K562 (cell line): ENCODE data around the gene NECAB2.

Source experiments
- GATA2 ChIP-seq: sonication (generic); formaldehyde crosslinking; IDR thresholded peaks from 2 replicates; pipeline ENCODE4 v1.4.0; 2020; ENCODE audit warnings: mild to moderate bottlenecking, missing genetic modification reagents
- HMG20A ChIP-seq: fragments of 450-650 bp; formaldehyde crosslinking; conservative IDR thresholded peaks from 2 replicates; pipeline ENCODE4 v1.4.0; 2020; ENCODE audit warnings: mild to moderate bottlenecking, mixed read lengths
- KLF1 ChIP-seq: fragments of 450-650 bp; IDR thresholded peaks from 2 replicates; pipeline ENCODE4 v1.6.1; 2016; ENCODE audit warnings: missing genetic modification characterization, missing compliant biosample characterization
- NR3C1 ChIP-seq: sonication (generic); formaldehyde crosslinking; IDR thresholded peaks from 2 replicates; pipeline ENCODE4 v1.8.1; 2022; ENCODE audit warnings: missing genetic modification reagents
- SPI1 ChIP-seq: IDR thresholded peaks from 2 replicates; pipeline ENCODE4 v1.6.1; 2011; ENCODE audit warnings: low read depth, low read length, control low read depth, borderline replicate concordance
- TCF3 ChIP-seq: sonication (generic); formaldehyde crosslinking; IDR thresholded peaks from 2 replicates; pipeline ENCODE4 v1.4.0; 2020; ENCODE audit warnings: mild to moderate bottlenecking, missing genetic modification reagents
- ZNF175 ChIP-seq: fragments of 200-800 bp; sonication (Bioruptor generic); IDR thresholded peaks from 2 replicates; pipeline ENCODE4 v1.6.1; 2016; ENCODE audit warnings: low read depth, mild to moderate bottlenecking, missing genetic modification characterization, missing compliant biosample characterization
- ZNF830 ChIP-seq: fragments of 250-450 bp; sonication (Bioruptor Pico); IDR thresholded peaks from 2 replicates; pipeline ENCODE4 v1.5.0; 2021; ENCODE audit warnings: mild to moderate bottlenecking
- ZZZ3 ChIP-seq: fragments of 450-650 bp; IDR thresholded peaks from 2 replicates; pipeline ENCODE4 v1.6.1; 2016; ENCODE audit warnings: antibody characterized with exemption, mild to moderate bottlenecking, moderate library complexity
- TF ChIP-seq, protein P1 (sequence below): fragments of 450-650 bp; IDR thresholded peaks from 2 replicates; pipeline ENCODE4 v1.6.1; 2016; ENCODE audit warnings: mild to moderate bottlenecking
- TF ChIP-seq, protein P2 (sequence below): fragments of 450-650 bp; formaldehyde crosslinking; IDR thresholded peaks from 2 replicates; pipeline ENCODE4 v1.4.0; 2020; ENCODE audit warnings: mild to moderate bottlenecking, moderate library complexity
- TF ChIP-seq, protein P3 (sequence below): fragments of 250-450 bp; sonication (Bioruptor Pico); IDR thresholded peaks from 2 replicates; pipeline ENCODE4 v1.5.0; 2020; ENCODE audit warnings: mild to moderate bottlenecking, borderline replicate concordance

DNA sequence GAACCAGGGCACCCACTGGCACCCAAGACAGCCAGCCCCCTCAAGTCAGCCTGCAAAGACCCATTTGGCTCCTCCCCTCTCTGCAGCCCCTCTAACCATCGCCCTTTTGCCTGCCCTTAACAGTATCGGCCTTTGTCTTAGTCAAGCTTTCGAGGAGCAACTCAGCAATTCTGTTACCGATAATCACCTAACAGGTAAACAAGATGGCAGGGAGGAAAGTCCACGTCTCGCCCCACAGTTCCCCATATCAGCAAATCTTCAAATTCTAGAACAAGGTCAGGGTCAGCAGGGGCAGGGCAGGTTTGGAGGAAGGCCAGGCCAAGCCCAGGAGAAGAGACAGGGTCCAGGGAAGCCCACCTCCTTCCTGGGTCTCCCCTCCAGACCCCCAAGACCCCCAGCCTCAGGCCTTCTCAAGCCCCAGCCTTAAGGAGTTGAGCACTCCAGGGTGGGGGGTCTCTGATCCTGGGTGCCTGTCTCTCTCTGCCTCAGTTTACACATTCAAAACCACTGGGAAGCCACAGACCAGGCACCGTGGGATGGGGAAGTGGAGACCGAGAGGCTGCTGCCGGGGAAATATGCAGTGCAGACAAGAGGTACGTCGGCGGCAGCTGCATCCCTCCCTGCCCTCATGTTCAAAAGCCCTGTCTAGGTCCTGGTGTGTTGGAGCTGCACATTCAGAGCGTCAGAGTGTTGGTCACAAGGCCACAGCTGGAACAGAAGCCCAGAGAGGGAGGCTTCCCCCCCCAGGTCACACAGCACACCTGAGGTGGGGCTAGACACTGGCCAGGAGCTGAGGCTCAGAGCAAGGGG is 18.9 kb upstream of the NECAB2 start:
- TF ChIP-seq, protein P1, sequence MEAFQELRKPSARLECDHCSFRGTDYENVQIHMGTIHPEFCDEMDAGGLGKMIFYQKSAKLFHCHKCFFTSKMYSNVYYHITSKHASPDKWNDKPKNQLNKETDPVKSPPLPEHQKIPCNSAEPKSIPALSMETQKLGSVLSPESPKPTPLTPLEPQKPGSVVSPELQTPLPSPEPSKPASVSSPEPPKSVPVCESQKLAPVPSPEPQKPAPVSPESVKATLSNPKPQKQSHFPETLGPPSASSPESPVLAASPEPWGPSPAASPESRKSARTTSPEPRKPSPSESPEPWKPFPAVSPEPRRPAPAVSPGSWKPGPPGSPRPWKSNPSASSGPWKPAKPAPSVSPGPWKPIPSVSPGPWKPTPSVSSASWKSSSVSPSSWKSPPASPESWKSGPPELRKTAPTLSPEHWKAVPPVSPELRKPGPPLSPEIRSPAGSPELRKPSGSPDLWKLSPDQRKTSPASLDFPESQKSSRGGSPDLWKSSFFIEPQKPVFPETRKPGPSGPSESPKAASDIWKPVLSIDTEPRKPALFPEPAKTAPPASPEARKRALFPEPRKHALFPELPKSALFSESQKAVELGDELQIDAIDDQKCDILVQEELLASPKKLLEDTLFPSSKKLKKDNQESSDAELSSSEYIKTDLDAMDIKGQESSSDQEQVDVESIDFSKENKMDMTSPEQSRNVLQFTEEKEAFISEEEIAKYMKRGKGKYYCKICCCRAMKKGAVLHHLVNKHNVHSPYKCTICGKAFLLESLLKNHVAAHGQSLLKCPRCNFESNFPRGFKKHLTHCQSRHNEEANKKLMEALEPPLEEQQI = no peak
- TF ChIP-seq SPI1 (no peak), ZZZ3 (no peak), HMG20A (CRISPR knock-in tag) (no peak), ZNF175 (no peak), GATA2 (CRISPR knock-in tag) (no peak), KLF1 (tag) (no peak), TCF3 (CRISPR knock-in tag) (no peak), NR3C1 (CRISPR knock-in tag) (no peak), ZNF830 (CRISPR knock-in tag) (no peak)
- TF ChIP-seq, protein P2, sequence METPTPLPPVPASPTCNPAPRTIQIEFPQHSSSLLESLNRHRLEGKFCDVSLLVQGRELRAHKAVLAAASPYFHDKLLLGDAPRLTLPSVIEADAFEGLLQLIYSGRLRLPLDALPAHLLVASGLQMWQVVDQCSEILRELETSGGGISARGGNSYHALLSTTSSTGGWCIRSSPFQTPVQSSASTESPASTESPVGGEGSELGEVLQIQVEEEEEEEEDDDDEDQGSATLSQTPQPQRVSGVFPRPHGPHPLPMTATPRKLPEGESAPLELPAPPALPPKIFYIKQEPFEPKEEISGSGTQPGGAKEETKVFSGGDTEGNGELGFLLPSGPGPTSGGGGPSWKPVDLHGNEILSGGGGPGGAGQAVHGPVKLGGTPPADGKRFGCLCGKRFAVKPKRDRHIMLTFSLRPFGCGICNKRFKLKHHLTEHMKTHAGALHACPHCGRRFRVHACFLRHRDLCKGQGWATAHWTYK (CRISPR knock-in tag) = no peak
- TF ChIP-seq, protein P3, sequence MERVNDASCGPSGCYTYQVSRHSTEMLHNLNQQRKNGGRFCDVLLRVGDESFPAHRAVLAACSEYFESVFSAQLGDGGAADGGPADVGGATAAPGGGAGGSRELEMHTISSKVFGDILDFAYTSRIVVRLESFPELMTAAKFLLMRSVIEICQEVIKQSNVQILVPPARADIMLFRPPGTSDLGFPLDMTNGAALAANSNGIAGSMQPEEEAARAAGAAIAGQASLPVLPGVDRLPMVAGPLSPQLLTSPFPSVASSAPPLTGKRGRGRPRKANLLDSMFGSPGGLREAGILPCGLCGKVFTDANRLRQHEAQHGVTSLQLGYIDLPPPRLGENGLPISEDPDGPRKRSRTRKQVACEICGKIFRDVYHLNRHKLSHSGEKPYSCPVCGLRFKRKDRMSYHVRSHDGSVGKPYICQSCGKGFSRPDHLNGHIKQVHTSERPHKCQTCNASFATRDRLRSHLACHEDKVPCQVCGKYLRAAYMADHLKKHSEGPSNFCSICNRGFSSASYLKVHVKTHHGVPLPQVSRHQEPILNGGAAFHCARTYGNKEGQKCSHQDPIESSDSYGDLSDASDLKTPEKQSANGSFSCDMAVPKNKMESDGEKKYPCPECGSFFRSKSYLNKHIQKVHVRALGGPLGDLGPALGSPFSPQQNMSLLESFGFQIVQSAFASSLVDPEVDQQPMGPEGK (CRISPR knock-in tag) = no peak
